Measurements from ENCODE around the gene BBS4.
A peak's percentile ranks its signal among the peaks of the same experiment; 100 is the strongest.

The BBS4 gene

GRCh38 chr15:72737061-72737460, 51.1 kb downstream of the BBS4 start:
- no peak for TF ChIP-seq CTCF (conservative IDR thresholded peaks at IDR 0.05; ENCODE audit: low read length)
- no peak overlapping the region for H3K4me3 ChIP-seq (ENCODE audit: low read length)
- no peak for DNase-seq (ENCODE audit: low read depth)

GRCh38 chr15:72737723-72738122, 51.7 kb downstream of the BBS4 start:
- no peak for TF ChIP-seq CTCF (conservative IDR thresholded peaks at IDR 0.05; ENCODE audit: low read length)
- DNase-seq (ENCODE audit: low read depth): no peak
- no peak overlapping the region for H3K4me3 ChIP-seq (ENCODE audit: low read length)

- no peak for TF ChIP-seq CTCF (conservative IDR thresholded peaks at IDR 0.05; ENCODE audit: low read length)
- DNase-seq (ENCODE audit: low read depth): no peak
- no peak overlapping the region for H3K4me3 ChIP-seq (ENCODE audit: low read length)
Observed at GRCh38 chr15:72740219-72740618, 54.2 kb downstream of the BBS4 start.

- H3K4me3 ChIP-seq (ENCODE audit: low read length): no peak overlapping the region
- no peak for DNase-seq (ENCODE audit: low read depth)
- TF ChIP-seq CTCF (conservative IDR thresholded peaks at IDR 0.05; ENCODE audit: low read length): no peak
Observed at GRCh38 chr15:72749700-72750099, 63.7 kb downstream of the BBS4 start.

GRCh38 chr15:72751751-72752455, 65.9 kb downstream of the BBS4 start:
- TF ChIP-seq CTCF (conservative IDR thresholded peaks at IDR 0.05; ENCODE audit: low read length): no peak
- H3K4me3 ChIP-seq (ENCODE audit: low read length): no peak overlapping the region
- no peak for DNase-seq (ENCODE audit: low read depth)

- no peak for TF ChIP-seq CTCF (conservative IDR thresholded peaks at IDR 0.05; ENCODE audit: low read length)
- no peak for DNase-seq (ENCODE audit: low read depth)
- no peak overlapping the region for H3K4me3 ChIP-seq (ENCODE audit: low read length)
Observed at GRCh38 chr15:72754096-72754495, 68.1 kb downstream of the BBS4 start.

GRCh38 chr15:72758182-72758581, 72.2 kb downstream of the BBS4 start:
- no peak for TF ChIP-seq CTCF (conservative IDR thresholded peaks at IDR 0.05; ENCODE audit: low read length)
- no peak overlapping the region for H3K4me3 ChIP-seq (ENCODE audit: low read length)
- DNase-seq (ENCODE audit: low read depth): peak; percentile 94
